ENCODE measurements around the gene ARL4A. TPM values are rescaled to one million over a fixed set of nuclear protein-coding genes. Genes with fewer than 3 reads are reported as not detected.

ARL4A gene
- total and polyA plus RNA-seq, 2 donors (not counting 3 experiments of a cell fraction or from before 2014, with no cell fraction given), result 34.1 to 43.2 TPM

- no peaks in the 10 kb centered on the region for H4K20me1 ChIP-seq (replicated peaks; ENCODE audit: control insufficient read depth, extremely low read depth, insufficient read depth, low read length)
- H3K9ac ChIP-seq (replicated peaks; ENCODE audit: extremely low read depth, insufficient read depth, low read length), result no peak overlapping the region
- no peaks in the 10 kb centered on the region for H3K79me2 ChIP-seq (ENCODE audit: control insufficient read depth, insufficient read depth, low read length)
- no peak overlapping the region for H3K27ac ChIP-seq (ENCODE audit: insufficient read depth, low read depth, low read length)
- FAIRE-seq (no peak), DNase-seq (ENCODE audit: low read depth, low spot score) (peak; percentile 50)
- intact Hi-C loops (cut with micrococcal nuclease), result loop anchor here (2.0 kb wide), 2 partner anchors 36 to 588 kb away; no protein-coding TSS in a partner anchor
- H3K9me1 ChIP-seq (replicated peaks; ENCODE audit: control insufficient read depth, extremely low read depth, insufficient read depth, low read length), result no peaks in the 10 kb centered on the region
- H3K4me1 ChIP-seq (ENCODE audit: control insufficient read depth, extremely low read depth, insufficient read depth, low read length), result no peaks in the 10 kb centered on the region
- BruUV-seq (replicated peaks), result no TSS peak
- ChIA-PET POLR2A (no interaction called here), CTCF (interaction anchor here (0.8 to 3.4 kb wide), 19 partner anchors 9 to 590 kb away, joined by 3 to 19 read pairs (median 5); partner anchors contain the start of gene ARL4A)
- no peaks in the 10 kb centered on the region for H3K36me3 ChIP-seq (ENCODE audit: control insufficient read depth in 2 of 2, extremely low read depth in 1 of 2, insufficient read depth in 2 of 2, low read length in 2 of 2)
- no peaks in the 10 kb centered on the region for H3K27me3 ChIP-seq (ENCODE audit: control insufficient read depth in 2 of 2, insufficient read depth in 2 of 2, low read length in 2 of 2)
- no peak overlapping the region for H2AFZ ChIP-seq (ENCODE audit: low read depth, low read length)
- no peak overlapping the region for H3K4me2 ChIP-seq (ENCODE audit: insufficient read depth, low read length)
- no peaks in the 10 kb centered on the region for H3K9me3 ChIP-seq (replicated peaks; ENCODE audit: control insufficient read depth, insufficient read depth, low read length)
- dilution Hi-C loops (cut with MboI; ENCODE audit: extremely low pct_ligation_motif_present, low sequenced_read_pairs), result no loop called here
- TF ChIP-seq CTCF (IDR thresholded peaks at IDR 0.05; ENCODE audit: extremely low read depth in 1 of 2, insufficient read depth in 1 of 2, low read depth in 1 of 2, low read length in 2 of 2) (peak; percentile 39 to 43), POLR2A (IDR thresholded peaks at IDR 0.05; ENCODE audit: low read depth, low read length) (no peak)
- no peak overlapping the region for H3K4me3 ChIP-seq (replicated peaks in 1 of 3; ENCODE audit: insufficient read depth in 1 of 3, low read depth in 1 of 3, low read length in 3 of 3)
These were observed 12.6 kb upstream of the ARL4A start for GRCh38 chr7:12674861-12675260.

GRCh38 chr7:12683678-12684585 lies 3.5 kb upstream of the ARL4A start:
- Histone ChIP-seq H4K20me1 (replicated peaks; ENCODE audit: control insufficient read depth, extremely low read depth, insufficient read depth, low read length) (no peaks in the 10 kb centered on the region), H3K4me2 (ENCODE audit: insufficient read depth, low read length) (no peak overlapping the region), H3K27me3 (ENCODE audit: control insufficient read depth in 2 of 2, insufficient read depth in 2 of 2, low read length in 2 of 2) (no peaks in the 10 kb centered on the region), H3K9me3 (replicated peaks; ENCODE audit: control insufficient read depth, insufficient read depth, low read length) (no peaks in the 10 kb centered on the region), H3K9ac (replicated peaks; ENCODE audit: extremely low read depth, insufficient read depth, low read length) (no peak overlapping the region), H2AFZ (ENCODE audit: low read depth, low read length) (no peak overlapping the region), H3K4me3 (replicated peaks in 1 of 3; ENCODE audit: insufficient read depth in 1 of 3, low read depth in 1 of 3, low read length in 3 of 3) (no peak overlapping the region), H3K79me2 (ENCODE audit: control insufficient read depth, insufficient read depth, low read length) (peaks cover 11% of the 10 kb centered on the region), H3K27ac (ENCODE audit: insufficient read depth, low read depth, low read length) (no peak overlapping the region), H3K9me1 (replicated peaks; ENCODE audit: control insufficient read depth, extremely low read depth, insufficient read depth, low read length) (no peaks in the 10 kb centered on the region), H3K4me1 (ENCODE audit: control insufficient read depth, extremely low read depth, insufficient read depth, low read length) (peaks cover 2% of the 10 kb centered on the region), H3K36me3 (ENCODE audit: control insufficient read depth in 2 of 2, extremely low read depth in 1 of 2, insufficient read depth in 2 of 2, low read length in 2 of 2) (no peaks in the 10 kb centered on the region)
- DNase-seq (ENCODE audit: low read depth, low spot score) (peak; percentile 44), FAIRE-seq (no peak)
- BruUV-seq (replicated peaks), result no TSS peak
- TF ChIP-seq POLR2AphosphoS5 (IDR thresholded peaks at IDR 0.05; ENCODE audit: insufficient read depth, low read depth, low read length) (no peak), POLR2A (IDR thresholded peaks at IDR 0.05; ENCODE audit: low read depth, low read length) (no peak), CTCF (IDR thresholded peaks at IDR 0.05; ENCODE audit: extremely low read depth in 1 of 2, insufficient read depth in 1 of 2, low read depth in 1 of 2, low read length in 2 of 2) (peak; percentile 10 to 13), MYC (IDR thresholded peaks at IDR 0.05; ENCODE audit: low read depth, low read length) (no peak), EZH2 (IDR thresholded peaks at IDR 0.05; ENCODE audit: borderline replicate concordance, low read depth, low read length, severe bottlenecking) (no peak), FOS (IDR thresholded peaks at IDR 0.05; ENCODE audit: borderline replicate concordance, insufficient read depth, low read length) (no peak), MAX (IDR thresholded peaks at IDR 0.05; ENCODE audit: insufficient read depth, insufficient read length) (no peak), JUN (IDR thresholded peaks at IDR 0.05; ENCODE audit: borderline replicate concordance, insufficient read depth, insufficient read length, low read depth) (no peak)
- POLR2A ChIA-PET, result no interaction called here
- CTCF ChIA-PET, result interaction anchor here (0.6 to 12.2 kb wide), 12 partner anchors 9 to 597 kb away, joined by 3 to 219 read pairs (median 4); no protein-coding TSS in a partner anchor
- dilution Hi-C loops (cut with MboI; ENCODE audit: extremely low pct_ligation_motif_present, low sequenced_read_pairs), result no loop called here
- intact Hi-C loops (cut with micrococcal nuclease), result loop anchor here (1.0 kb wide), 1 partner anchor 495 kb away; no protein-coding TSS in a partner anchor
